Activated effector memory CD4-positive, alpha-beta T cell treated with Interleukin-2 at 50 U/mL for 16 hours (primary cell): ENCODE data around the gene B4GALNT1.
A peak's percentile ranks its signal among the peaks of the same experiment; 100 is the strongest.

Experiments used
- DNase-seq: peaks from one replicate; pipeline ENCODE4 v3.0.0-alpha.2; 2020

The B4GALNT1 gene

DNA sequence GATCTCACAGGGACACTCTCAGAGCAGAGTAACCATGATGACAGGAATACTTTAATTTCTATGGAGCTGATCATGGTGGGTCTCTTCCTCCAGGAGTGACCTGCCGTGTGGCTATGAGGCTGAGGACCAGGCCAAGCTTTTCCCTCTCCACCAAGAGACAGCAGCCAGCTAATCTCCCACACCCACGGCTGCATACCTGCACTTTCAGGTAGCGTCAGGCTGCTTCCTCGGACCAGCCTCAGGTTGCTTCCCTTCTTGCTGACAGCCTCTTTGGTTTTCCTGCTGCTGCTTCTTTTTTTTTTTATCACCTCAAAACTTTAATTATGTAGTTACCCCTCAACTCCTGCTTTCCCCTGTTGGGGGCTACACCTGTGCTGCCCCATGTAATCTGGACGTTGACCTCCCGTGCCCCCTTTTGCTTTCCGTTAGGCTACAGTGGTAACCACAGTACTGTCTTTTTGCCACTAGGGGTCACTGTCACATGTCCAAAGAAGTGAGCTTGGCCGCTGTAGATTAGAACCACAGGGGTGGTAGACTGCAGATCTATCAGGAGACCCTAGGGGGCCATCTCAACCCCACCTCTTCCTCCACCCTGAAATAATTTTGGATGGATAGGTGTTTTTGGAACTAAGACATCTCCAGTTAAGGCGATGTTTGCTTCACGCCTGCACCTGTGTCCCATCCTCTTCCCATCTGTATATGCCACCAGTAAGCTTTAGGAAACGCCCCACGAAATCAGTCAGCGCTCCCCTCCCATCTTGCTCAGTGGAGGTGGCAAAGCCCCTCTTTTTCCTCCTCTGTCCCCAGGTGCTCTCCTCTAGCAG lies 49.8 kb downstream of the B4GALNT1 start:
- DNase-seq, result peak; percentile 36

- no peak for DNase-seq
Observed at GRCh38 chr12:57582440-57582839, 50.6 kb downstream of the B4GALNT1 start.

DNA sequence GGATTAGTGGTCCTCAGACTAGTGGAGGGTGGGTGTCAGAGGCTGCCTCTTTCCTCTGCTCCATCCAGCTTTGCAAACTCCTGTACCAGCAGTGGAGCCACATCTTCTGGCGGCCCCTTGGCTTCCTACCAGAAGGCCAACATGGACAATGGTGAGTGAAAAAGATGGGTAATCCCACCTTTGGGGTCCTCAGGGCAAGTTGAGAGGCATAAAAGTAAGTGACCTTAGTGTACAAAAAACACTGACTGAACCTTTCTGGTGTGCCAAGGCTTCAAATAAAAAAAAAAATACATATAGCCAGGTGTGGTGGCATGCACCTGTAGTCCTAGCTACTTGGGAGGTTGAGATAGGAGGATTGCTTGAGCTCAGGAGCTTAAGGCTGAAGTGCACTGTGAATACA lies 51.2 kb downstream of the B4GALNT1 start:
- DNase-seq, result no peak

GRCh38 chr12:57580466-57580795 lies 52.6 kb downstream of the B4GALNT1 start:
- no peak for DNase-seq

DNA sequence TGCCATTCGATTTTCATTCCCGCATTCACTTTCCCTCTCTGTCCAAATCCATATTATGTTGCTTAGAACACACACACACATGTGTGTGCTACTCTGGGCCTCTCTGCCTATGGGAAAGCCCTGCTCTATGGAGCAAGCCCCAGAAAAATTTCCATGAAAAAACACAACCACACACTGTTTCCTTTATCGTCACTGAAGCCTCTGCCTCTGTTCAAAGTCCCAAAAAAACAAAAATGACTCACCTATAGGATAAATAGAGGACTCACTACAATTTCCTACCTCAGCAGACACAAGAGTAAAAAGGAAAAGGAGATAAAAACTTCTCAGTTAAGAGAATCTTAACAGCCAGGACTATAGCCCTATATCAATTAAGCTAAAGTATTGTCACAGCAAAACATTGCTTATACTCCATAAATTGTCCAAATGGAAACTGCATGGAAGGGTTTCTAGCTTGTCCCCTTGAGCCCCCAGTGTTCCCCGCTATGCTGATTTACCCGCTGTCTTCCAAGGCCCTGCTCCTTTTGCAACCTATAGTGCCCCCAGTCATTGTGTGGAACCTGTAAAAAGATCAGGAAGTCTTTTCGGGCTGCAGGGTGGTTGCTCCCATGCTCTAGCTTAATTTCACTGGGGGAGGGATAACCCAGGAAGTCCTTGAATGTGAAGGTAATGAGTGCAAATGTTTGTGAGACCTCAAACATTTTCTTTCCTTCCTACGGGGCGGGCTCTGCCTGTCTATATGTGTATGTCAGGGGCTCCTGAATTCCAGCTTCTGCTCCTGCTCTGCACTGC lies 53.1 kb downstream of the B4GALNT1 start:
- no peak for DNase-seq

DNA sequence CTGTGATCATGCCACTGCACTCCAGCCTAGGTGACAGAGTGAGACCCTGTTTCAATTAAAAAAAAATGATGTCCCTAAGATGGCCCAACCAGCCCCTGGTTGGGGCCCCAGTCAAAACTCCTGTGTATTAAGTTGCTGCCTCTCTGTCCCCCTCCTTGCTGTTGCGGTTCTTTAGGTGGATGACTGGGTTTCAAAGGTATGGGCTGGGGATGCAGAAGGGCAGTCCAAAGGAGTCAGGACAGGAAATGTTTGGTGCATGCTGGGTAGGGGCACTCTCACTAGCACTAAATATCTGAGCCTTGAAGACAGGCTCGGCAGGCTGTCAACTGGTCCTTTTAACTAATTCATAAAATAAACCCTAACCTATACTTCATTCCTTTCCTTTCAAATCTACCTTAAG lies 54.0 kb downstream of the B4GALNT1 start:
- DNase-seq, result no peak

- DNase-seq, result no peak
Observed at GRCh38 chr12:57577981-57578758, 54.8 kb downstream of the B4GALNT1 start.

DNA sequence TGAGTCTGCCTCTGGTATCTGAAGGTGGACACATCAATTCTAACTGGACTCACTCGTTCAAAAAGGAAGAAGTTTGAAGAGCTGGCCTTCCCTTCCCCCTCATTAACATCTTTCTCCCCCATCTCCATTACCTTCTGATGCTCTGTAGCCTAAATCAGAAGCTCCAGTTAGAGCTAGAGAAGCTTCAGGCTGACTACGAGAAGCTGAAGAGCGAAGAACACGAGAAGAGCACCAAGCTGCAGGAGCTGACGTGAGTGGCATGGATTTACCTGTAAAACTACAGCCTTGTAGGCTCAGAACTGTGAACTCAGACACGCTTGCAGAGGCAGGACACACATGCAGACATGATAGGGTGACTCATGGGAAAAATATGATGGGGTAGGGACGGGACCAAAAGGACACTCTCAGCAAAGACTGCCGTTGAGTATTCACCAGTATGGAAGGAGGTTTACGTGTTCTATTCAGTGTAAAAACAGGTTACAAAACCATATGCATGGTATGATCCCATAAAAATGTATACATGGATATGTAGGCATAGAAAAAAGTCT lies 56.3 kb downstream of the B4GALNT1 start:
- no peak for DNase-seq
